Activated T-helper 1 cell treated with anti-CD3 and anti-CD28 coated beads, Interleukin-2, amount 50 U/mL, for 16 hours (primary cell): Measurements from ENCODE around the gene STYXL2.
A peak's percentile ranks its signal among the peaks of the same experiment; 100 is the strongest.

Experiments used
- DNase-seq, 2 donors: peaks; one replicate each; pipeline ENCODE4 v3.0.0-alpha.2; 2020; ENCODE audit warnings: low read depth in 1 of 2, low spot score in 1 of 2

STYXL2 gene

GRCh38 chr1:167107456-167107855 lies 13.6 kb downstream of the STYXL2 start:
- DNase-seq: no peak

GRCh38 chr1:167109125-167109524 lies 15.2 kb downstream of the STYXL2 start:
- no peak for DNase-seq

GRCh38 chr1:167110586-167110985 lies 16.7 kb downstream of the STYXL2 start:
- DNase-seq: no peak

- DNase-seq: no peak
These were observed 18.2 kb downstream of the STYXL2 start for GRCh38 chr1:167111868-167112709.

GRCh38 chr1:167114725-167115124 lies 20.9 kb downstream of the STYXL2 start:
- DNase-seq: no peak

- DNase-seq: no peak
These were observed 21.8 kb downstream of the STYXL2 start for GRCh38 chr1:167115655-167116054.

- DNase-seq: no peak
These were observed 22.3 kb downstream of the STYXL2 start for GRCh38 chr1:167116174-167116573.

- DNase-seq: no peak
These were observed 23.4 kb downstream of the STYXL2 start for GRCh38 chr1:167117225-167117624.

- no peak for DNase-seq
These were observed 24.3 kb downstream of the STYXL2 start for GRCh38 chr1:167118188-167118587.

GRCh38 chr1:167119696-167120095 lies 25.8 kb downstream of the STYXL2 start:
- DNase-seq: no peak

- DNase-seq: no peak
These were observed 27.0 kb downstream of the STYXL2 start for GRCh38 chr1:167120899-167121298.

- DNase-seq: peak in 1 of 2 donors; percentile 8
These were observed 27.7 kb downstream of the STYXL2 start for GRCh38 chr1:167121375-167122120.

GRCh38 chr1:167122121-167122480 lies 28.2 kb downstream of the STYXL2 start:
- no peak for DNase-seq

GRCh38 chr1:167122568-167122967 lies 28.7 kb downstream of the STYXL2 start:
- no peak for DNase-seq

- DNase-seq: no peak
These were observed 32.4 kb downstream of the STYXL2 start for GRCh38 chr1:167126317-167126716.

- DNase-seq: no peak
These were observed 32.9 kb downstream of the STYXL2 start for GRCh38 chr1:167126811-167127210.

- DNase-seq: no peak
These were observed 33.4 kb downstream of the STYXL2 start for GRCh38 chr1:167127236-167127635.

- DNase-seq: no peak
These were observed 33.8 kb downstream of the STYXL2 start for GRCh38 chr1:167127661-167128060.

- no peak for DNase-seq
These were observed 34.7 kb downstream of the STYXL2 start for GRCh38 chr1:167128261-167129227.

- no peak for DNase-seq
These were observed 37.1 kb downstream of the STYXL2 start for GRCh38 chr1:167130829-167131510.
